Brain microvascular endothelial cell (primary cell): ENCODE measurements around the gene MAP2K1.
A peak's percentile ranks its signal among the peaks of the same experiment; 100 is the strongest.

ENCODE experiments used
- DNase-seq: peaks from one replicate; pipeline ENCODE4 v3.0.0-alpha.2; 2020
- H3K27ac ChIP-seq: fragments of 250-450 bp; sonication (Bioruptor Pico); 2 replicates; pipeline ENCODE4 v1.5.1; 2020; ENCODE audit warnings: mild to moderate bottlenecking, moderate library complexity
- H3K27me3 ChIP-seq: fragments of 250-450 bp; sonication (Bioruptor Pico); replicated peaks from 2 replicates; pipeline ENCODE4 v1.5.1; 2020; ENCODE audit warnings: mild to moderate bottlenecking
- H3K36me3 ChIP-seq: fragments of 250-450 bp; sonication (Bioruptor Pico); replicated peaks from 2 replicates; pipeline ENCODE4 v1.5.1; 2020; ENCODE audit warnings: mild to moderate bottlenecking
- H3K4me3 ChIP-seq: 2 replicates; pipeline ENCODE4 v1.5.1; 2011; ENCODE audit warnings: low read depth, mild to moderate bottlenecking, control low read depth, low read length, moderate library complexity
- CTCF ChIP-seq: IDR thresholded peaks from 2 replicates; pipeline ENCODE4 v1.5.1; 2011; ENCODE audit warnings: low read depth, mild to moderate bottlenecking, moderate library complexity, low read length, control low read depth, inconsistent platforms; ENCODE audit errors: missing control alignments
- in situ Hi-C: cut with HindIII; loops from 2 replicates; pipeline ENCODE4 v1.10.0; 2017; ENCODE audit warnings: low sequenced_read_pairs, low pct_ligation_motif_present

MAP2K1 gene

GRCh38 chr15:66504563-66505429 lies 118.1 kb downstream of the MAP2K1 start, which contains the start of the genes RPL4 and ZWILCH:
TSS of gene RPL4 (minus strand) at chr15:66504855. CDS start at chr15:66504790, 65 bp downstream.
TSS of gene ZWILCH (plus strand) at chr15:66505326. CDS start at chr15:66505339, 13 bp downstream.
- in situ Hi-C loops = no loop called here
- Histone ChIP-seq H3K4me3 (peak within 1 kb of the TSS; percentile 68), H3K36me3 (peaks cover 35% of the 10 kb centered on the region), H3K27ac (peak within 1 kb of the TSS; percentile 96), H3K27me3 (no peaks in the 10 kb centered on the region)
- no peak for TF ChIP-seq CTCF
- DNase-seq = peak; percentile 73

DNA sequence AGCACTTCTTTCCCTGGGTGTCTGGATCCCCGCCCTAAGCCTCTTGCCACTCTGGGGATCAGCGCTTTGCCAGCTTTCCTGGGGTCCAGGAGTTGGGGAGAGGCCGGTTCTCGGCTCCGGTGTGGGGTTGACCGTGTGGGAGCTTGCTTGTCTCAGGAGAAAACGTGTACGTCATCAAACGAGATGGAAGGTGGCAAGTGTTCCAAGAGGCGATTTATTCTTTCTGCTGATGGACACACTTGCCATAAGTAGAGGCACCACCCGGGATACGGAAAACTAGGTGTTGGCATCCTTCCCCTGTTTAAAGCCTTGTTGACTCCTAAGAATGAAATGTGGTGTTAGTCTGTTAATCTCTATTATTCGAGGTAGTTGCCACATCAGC lies 118.7 kb downstream of the MAP2K1 start:
- TF ChIP-seq CTCF = no peak
- in situ Hi-C loops = no loop called here
- peak; percentile 36 for DNase-seq
- Histone ChIP-seq H3K36me3 (peaks cover 29% of the 10 kb centered on the region), H3K27ac (peak overlapping the region; percentile 96), H3K27me3 (no peaks in the 10 kb centered on the region), H3K4me3 (peak overlapping the region; percentile 68)

DNA sequence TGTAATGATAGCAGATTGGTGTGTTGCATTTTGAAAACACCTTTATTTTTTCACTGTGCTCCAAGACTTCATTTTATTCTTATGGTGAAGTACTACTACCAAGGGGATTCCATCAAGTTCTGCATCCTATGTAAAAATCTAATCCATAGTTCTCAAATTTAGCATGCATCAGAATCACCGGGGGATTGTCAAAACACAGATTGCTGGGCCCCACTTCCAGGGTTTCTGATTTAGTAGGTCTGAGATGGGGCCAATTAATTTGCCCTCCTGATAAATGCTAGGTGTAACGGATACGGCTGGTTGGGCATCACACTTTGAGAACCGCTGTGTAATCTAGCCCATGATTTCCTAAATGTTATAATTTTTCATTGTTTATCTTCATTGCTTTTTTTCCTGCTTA lies 119.1 kb downstream of the MAP2K1 start:
- peak overlapping the region; percentile 96 for H3K27ac ChIP-seq
- peaks cover 25% of the 10 kb centered on the region for H3K36me3 ChIP-seq
- no peak for TF ChIP-seq CTCF
- H3K27me3 ChIP-seq = no peaks in the 10 kb centered on the region
- H3K4me3 ChIP-seq = peak overlapping the region; percentile 68
- in situ Hi-C loops = no loop called here
- no peak for DNase-seq

GRCh38 chr15:66508293-66508883 lies 121.7 kb downstream of the MAP2K1 start:
- DNase-seq = no peak

GRCh38 chr15:66514586-66514985 lies 127.9 kb downstream of the MAP2K1 start:
- H3K27ac ChIP-seq = no peak overlapping the region
- no peak overlapping the region for H3K4me3 ChIP-seq
- no peak for TF ChIP-seq CTCF
- DNase-seq = no peak
- no peaks in the 10 kb centered on the region for H3K27me3 ChIP-seq
- H3K36me3 ChIP-seq = peaks cover 10% of the 10 kb centered on the region
- in situ Hi-C loops = no loop called here

More at GRCh38 chr15:66508293-66508883, 121.7 kb downstream of the MAP2K1 start:
- H3K27ac ChIP-seq = no peak overlapping the region
- H3K27me3 ChIP-seq = no peaks in the 10 kb centered on the region
- in situ Hi-C loops = no loop called here
- TF ChIP-seq CTCF = no peak
- no peaks in the 10 kb centered on the region for H3K36me3 ChIP-seq
- no peak overlapping the region for H3K4me3 ChIP-seq
